ENCODE results near the gene PTH1R.

PTH1R gene

GRCh38 chr3:46930945-46931403 lies 53.5 kb downstream of the PTH1R start:
- no peak for TF ChIP-seq CTCF (conservative IDR thresholded peaks at IDR 0.05; ENCODE audit: control insufficient read depth, insufficient read depth, low read depth, low read length)
- DNase-seq (ENCODE audit: low read depth), result no peak
- H3K4me3 ChIP-seq (ENCODE audit: control insufficient read depth, low read depth, low read length), result no peak overlapping the region

- peak; percentile 40 for DNase-seq (ENCODE audit: low read depth)
- H3K4me3 ChIP-seq (ENCODE audit: control insufficient read depth, low read depth, low read length), result no peak overlapping the region
- TF ChIP-seq CTCF (conservative IDR thresholded peaks at IDR 0.05; ENCODE audit: control insufficient read depth, insufficient read depth, low read depth, low read length), result no peak
Observed at GRCh38 chr3:46931631-46932331, 54.3 kb downstream of the PTH1R start.

- TF ChIP-seq CTCF (conservative IDR thresholded peaks at IDR 0.05; ENCODE audit: control insufficient read depth, insufficient read depth, low read depth, low read length), result no peak
- DNase-seq (ENCODE audit: low read depth), result no peak
- H3K4me3 ChIP-seq (ENCODE audit: control insufficient read depth, low read depth, low read length), result no peak overlapping the region
Observed at GRCh38 chr3:46932455-46933225, 55.1 kb downstream of the PTH1R start.

- no peak for DNase-seq (ENCODE audit: low read depth)
- no peak overlapping the region for H3K4me3 ChIP-seq (ENCODE audit: control insufficient read depth, low read depth, low read length)
- no peak for TF ChIP-seq CTCF (conservative IDR thresholded peaks at IDR 0.05; ENCODE audit: control insufficient read depth, insufficient read depth, low read depth, low read length)
Observed at GRCh38 chr3:46933261-46933660, 55.7 kb downstream of the PTH1R start.

GRCh38 chr3:46934072-46934471 lies 56.6 kb downstream of the PTH1R start:
- no peak for TF ChIP-seq CTCF (conservative IDR thresholded peaks at IDR 0.05; ENCODE audit: control insufficient read depth, insufficient read depth, low read depth, low read length)
- no peak overlapping the region for H3K4me3 ChIP-seq (ENCODE audit: control insufficient read depth, low read depth, low read length)
- no peak for DNase-seq (ENCODE audit: low read depth)

GRCh38 chr3:46934498-46935167 lies 57.1 kb downstream of the PTH1R start:
- DNase-seq (ENCODE audit: low read depth), result peak; percentile 60
- TF ChIP-seq CTCF (conservative IDR thresholded peaks at IDR 0.05; ENCODE audit: control insufficient read depth, insufficient read depth, low read depth, low read length), result no peak
- H3K4me3 ChIP-seq (ENCODE audit: control insufficient read depth, low read depth, low read length), result no peak overlapping the region

Data from fibroblast of mammary gland (primary cell).